Inferior parietal cortex (tissue), 1 donor: ENCODE results near the gene MAP3K9.

Experiments
- DNase-seq: peaks from one replicate; pipeline ENCODE4 v3.0.0-alpha.2; 2016; ENCODE audit errors: extremely low spot score

The MAP3K9 gene

GRCh38 chr14:70788898-70789297, 20.4 kb downstream of the MAP3K9 start:
- no peak for DNase-seq

GRCh38 chr14:70785556-70785955, 23.8 kb downstream of the MAP3K9 start:
- DNase-seq = no peak

GRCh38 chr14:70784886-70785285, 24.4 kb downstream of the MAP3K9 start:
- DNase-seq = no peak

GRCh38 chr14:70782361-70782760, 27.0 kb downstream of the MAP3K9 start:
- no peak for DNase-seq

DNA sequence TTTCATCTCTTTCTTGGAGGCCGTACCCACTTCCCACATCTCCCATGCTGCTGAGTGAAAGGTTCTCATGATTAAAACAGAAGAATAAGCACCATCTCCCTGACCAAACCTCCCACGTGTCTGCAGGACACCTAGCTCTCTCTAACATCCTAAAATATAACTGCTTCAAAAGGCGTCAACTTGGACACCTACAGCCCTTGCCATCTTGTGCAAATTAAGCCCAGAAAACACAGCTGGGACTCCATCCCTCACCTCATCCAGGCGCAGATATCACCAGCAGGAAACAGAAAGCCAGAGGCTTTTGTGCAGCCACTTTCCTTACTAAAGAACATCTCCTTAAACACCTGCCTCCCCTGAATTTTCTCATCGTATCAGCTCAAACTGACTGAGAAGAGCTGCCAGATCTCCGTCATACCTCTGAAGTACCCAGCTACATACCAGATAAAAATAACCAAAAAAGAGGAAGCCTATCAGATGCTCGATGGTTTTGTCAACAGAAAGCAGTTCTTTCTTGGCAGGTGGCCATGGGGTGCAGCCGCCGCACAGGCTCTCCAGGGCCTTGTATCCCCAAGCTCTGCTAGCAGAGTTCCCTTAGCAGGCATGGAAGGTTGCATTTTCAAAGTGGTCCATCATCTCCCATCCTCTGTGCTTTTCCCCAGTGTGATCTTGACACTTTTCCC, 28.8 kb downstream of the MAP3K9 start:
- DNase-seq = peak; percentile 49

DNA sequence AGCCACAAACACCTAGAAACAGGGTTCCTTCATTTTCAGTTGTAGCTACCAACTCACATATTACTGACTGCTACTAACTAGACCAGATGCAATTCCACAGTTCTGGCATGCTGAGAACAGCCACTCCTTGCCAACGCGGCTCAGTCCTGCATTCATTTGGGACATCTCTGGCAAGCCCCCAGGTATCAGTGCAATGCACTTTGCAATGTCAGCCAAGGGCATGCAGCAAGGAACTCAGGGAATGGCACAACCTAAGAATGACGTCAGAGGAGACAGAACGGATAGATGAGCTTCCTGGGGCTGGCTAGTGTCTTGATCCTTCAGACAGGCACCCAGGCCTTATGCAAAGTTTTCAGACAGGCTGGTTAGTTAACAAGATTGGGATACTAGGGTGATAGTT, 29.6 kb downstream of the MAP3K9 start:
- no peak for DNase-seq

GRCh38 chr14:70776197-70776596, 33.1 kb downstream of the MAP3K9 start:
- DNase-seq = no peak

DNA sequence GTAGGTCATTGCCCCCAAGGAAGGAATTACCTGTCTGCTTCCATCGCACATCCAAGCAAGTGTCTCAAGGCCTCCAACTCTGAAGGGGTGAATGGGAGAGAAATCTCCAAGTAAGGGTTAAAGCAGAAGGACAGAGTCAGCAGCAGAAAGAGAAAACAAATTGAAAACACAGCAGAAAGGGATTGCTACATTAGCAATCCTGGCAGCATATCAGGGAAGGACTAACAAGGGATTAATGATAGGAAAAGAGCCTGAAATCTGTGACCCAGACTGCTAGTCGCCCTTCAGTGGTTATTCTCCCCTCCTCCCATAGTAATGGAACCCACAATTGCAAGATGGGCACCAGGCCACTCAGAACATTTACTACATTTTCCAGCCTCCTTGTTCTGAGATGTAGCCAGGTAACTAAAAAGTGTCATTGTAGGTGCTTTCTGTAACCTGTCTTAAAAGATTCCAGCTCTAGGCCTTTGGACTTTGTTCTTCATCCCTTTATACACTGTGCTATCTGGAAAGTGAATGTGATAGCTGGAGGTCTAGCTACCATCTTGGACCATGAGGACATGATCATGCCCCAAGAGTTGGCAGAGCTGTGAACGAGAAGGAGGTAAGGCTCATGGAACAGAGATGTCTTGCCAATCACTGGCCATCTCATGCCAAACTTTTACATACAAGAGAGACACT, 36.0 kb downstream of the MAP3K9 start:
- DNase-seq = no peak

DNA sequence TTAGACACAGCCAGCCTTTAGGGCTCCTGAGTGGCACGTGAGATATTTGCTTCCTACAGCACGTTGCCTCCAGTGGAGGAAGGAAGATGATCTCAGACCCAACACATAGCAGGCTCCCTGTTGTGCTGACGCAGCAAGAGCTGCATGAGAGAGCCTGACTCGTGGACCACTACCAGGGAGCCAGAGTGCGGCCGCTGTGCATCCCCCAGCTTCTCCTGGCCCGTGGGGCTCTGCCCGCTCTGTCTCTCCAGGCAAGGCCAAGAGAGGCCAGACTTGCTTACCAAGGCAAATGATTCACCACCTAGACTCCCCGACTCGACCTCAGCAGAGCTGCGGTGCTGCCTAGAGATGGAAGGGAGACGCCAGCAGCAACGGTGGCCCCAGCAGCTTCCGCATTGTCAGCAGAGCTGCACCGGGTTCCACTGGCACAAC, 37.5 kb downstream of the MAP3K9 start:
- no peak for DNase-seq

- DNase-seq = no peak
Observed at GRCh38 chr14:70770490-70770889, 38.8 kb downstream of the MAP3K9 start.

GRCh38 chr14:70759398-70759797, 49.9 kb downstream of the MAP3K9 start:
- no peak for DNase-seq

GRCh38 chr14:70755655-70756054, 53.7 kb downstream of the MAP3K9 start:
- DNase-seq = no peak

- no peak for DNase-seq
Observed at GRCh38 chr14:70754991-70755390, 54.3 kb downstream of the MAP3K9 start.

- DNase-seq = no peak
Observed at GRCh38 chr14:70753518-70753953, 55.8 kb downstream of the MAP3K9 start.

- DNase-seq = no peak
Observed at GRCh38 chr14:70748422-70748821, 60.9 kb downstream of the MAP3K9 start.

- DNase-seq = no peak
Observed at GRCh38 chr14:70744641-70745040, 64.7 kb downstream of the MAP3K9 start.

- DNase-seq = no peak
Observed at GRCh38 chr14:70742316-70742715, 67.0 kb downstream of the MAP3K9 start.

- DNase-seq = no peak
Observed at GRCh38 chr14:70741482-70741881, 67.8 kb downstream of the MAP3K9 start.

DNA sequence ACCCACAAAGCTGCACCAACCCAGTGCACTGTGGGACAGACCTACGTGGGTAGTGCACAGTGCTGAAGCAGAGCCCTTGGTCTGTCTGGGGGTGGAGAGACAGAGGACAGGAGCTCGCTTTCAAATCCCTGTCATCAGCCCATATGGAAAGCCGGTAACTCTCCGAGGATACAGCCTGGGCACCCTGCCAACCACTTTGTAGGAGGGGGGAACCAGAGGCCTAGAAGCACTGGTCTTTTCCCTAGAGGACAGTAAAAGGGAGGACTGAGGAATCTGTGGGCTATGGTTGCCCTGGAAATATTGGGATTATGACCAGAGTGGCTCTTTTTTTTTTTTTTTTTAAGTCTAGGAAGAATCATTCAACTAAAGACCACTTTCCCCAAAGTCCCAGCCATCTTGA, 74.3 kb downstream of the MAP3K9 start:
- no peak for DNase-seq

DNA sequence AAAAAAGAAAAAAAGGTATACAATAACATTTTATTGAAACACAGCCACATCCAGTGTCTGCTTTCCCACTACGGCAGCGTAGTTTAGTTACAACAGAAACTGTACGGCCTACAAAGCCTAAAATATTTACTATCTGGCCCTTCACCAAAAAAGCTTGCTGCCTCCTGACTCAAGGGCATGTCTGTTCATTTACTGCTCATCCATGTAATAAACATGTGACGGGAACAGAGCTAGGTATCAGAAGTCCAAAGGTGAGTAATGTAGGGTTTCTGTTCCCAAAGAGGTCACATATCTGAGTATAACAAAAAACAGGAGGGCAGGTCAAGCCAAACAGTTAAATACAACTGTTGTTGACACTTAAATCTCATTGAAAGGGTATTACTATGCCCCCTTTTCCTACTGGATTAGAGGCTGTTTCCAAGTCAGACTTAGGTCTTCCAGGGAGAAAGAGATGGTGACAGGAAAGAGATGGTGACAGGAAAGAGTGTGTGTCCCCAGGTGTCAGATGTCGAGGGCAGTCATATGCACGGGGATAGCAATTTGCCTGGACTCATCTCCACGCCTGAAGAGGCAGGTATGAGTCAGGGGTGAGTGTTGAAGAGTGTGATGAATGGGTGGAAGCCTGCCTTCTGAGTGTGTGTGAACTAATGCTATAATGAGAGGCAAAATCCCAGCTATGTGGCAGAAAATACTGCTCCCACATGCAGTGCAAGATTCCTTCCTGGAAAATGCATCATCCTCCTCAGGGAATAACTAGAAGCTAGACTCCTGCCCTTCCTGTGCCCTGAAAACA, 77.7 kb downstream of the MAP3K9 start:
- no peak for DNase-seq

GRCh38 chr14:70730393-70730792, 78.9 kb downstream of the MAP3K9 start:
- DNase-seq = no peak

GRCh38 chr14:70726651-70727375, 82.5 kb downstream of the MAP3K9 start:
- DNase-seq = no peak
